Skeletal muscle satellite cell (primary cell): ENCODE results near the gene ZNF749.

Source experiments
- H3K27me3 ChIP-seq: 2 replicates; pipeline ENCODE4 v1.7.0; 2013; ENCODE audit warnings: low read length; ENCODE audit not compliant: control insufficient read depth, insufficient read depth
- H3K36me3 ChIP-seq: 2 replicates; pipeline ENCODE4 v1.7.0; 2013; ENCODE audit warnings: mild to moderate bottlenecking, control low read depth, low read length; ENCODE audit not compliant: insufficient read depth
- H3K4me1 ChIP-seq: 2 replicates; pipeline ENCODE4 v1.7.0; 2013; ENCODE audit warnings: low read length; ENCODE audit not compliant: control insufficient read depth, insufficient read depth
- H3K4me2 ChIP-seq: 2 replicates; pipeline ENCODE4 v1.7.0; 2013; ENCODE audit warnings: mild to moderate bottlenecking, low read length
- H3K4me3 ChIP-seq: 2 replicates; pipeline ENCODE4 v1.7.0; 2013; ENCODE audit warnings: low read length
- H3K9ac ChIP-seq: 2 replicates; pipeline ENCODE4 v1.7.0; 2013; ENCODE audit warnings: mild to moderate bottlenecking, low read depth, low read length, moderate library complexity
- H3K9me3 ChIP-seq: replicated peaks from 2 replicates; pipeline ENCODE4 v1.7.0; 2013; ENCODE audit warnings: mild to moderate bottlenecking, control low read depth, low read length

The ZNF749 gene

DNA sequence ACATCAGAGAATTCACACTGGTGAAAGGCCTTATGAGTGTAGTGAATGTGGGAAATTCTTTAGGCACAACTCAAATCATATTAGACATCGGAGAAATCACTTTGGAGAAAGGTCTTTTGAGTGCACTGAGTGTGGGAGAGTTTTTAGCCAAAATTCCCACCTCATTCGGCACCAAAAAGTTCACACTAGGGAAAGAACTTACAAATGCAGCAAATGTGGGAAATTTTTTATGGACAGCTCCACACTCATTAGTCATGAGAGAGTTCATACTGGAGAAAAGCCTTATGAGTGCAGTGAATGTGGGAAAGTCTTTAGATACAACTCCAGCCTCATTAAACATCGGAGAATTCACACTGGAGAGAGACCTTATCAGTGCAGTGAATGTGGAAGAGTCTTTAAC is 14.1 kb upstream of the ZNF749 start:
- H3K9ac ChIP-seq: no peak overlapping the region
- no peak overlapping the region for H3K4me3 ChIP-seq
- no peaks in the 10 kb centered on the region for H3K27me3 ChIP-seq
- H3K4me2 ChIP-seq: no peak overlapping the region
- no peaks in the 10 kb centered on the region for H3K4me1 ChIP-seq
- peaks cover 43% of the 10 kb centered on the region for H3K36me3 ChIP-seq
- H3K9me3 ChIP-seq: peaks cover 5% of the 10 kb centered on the region

DNA sequence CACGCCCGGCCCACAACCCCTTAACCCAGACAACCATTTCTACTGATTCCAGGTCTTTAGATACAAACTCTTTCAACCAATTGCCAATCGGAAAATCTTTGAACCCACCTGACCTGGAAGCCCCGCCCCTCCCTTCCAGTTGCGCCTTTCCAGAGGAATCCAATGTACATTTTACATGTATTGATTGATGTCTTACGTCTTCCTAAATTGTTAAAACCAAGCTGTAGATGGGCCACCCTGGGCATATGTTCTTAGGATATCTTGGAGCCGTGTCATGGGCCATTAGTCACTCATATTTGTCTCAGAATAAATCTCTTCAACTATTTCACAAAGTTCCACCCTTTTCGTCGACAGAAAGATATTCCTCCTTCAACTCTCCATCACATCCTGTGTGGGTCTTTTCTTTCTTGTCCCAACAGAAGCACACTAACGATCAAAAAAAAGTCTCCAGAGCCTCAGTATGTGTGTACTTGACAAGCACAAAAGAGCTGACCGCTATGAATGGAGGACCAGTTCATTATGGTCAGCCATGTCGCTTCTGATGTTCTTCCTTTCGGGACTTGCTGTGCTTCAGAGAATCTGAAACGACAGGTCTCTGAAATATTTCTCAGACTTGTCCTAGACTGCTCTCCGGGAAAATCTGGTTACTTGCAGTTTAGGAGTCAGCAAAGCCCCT is 601 bp upstream of the ZNF749 start:
- H3K4me3 ChIP-seq: peak overlapping the region; percentile 85

DNA sequence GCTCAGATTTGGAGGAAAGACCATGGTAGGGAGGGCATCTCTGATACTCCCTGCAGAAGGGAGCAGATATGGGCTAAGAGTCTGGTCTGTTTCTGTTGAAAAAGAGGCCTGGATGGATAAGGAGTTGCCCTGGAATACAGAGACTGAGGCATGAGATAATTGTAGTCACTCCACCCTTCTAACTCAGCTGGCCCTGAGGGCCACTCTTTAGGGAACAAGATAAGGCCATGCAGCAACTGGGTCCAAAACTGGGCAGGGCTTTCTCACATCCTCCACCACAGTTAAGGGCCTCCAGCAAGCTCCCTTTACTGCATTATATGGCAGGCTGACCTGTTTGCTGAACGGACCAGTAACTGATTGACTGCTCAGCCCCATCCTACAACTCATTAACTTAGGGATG is 1.3 kb downstream of the ZNF749 start:
- H3K4me2 ChIP-seq: peak overlapping the region; percentile 85
- peak overlapping the region; percentile 85 for H3K4me3 ChIP-seq
- no peaks in the 10 kb centered on the region for H3K36me3 ChIP-seq
- no peaks in the 10 kb centered on the region for H3K9me3 ChIP-seq
- H3K27me3 ChIP-seq: no peaks in the 10 kb centered on the region
- peaks cover 11% of the 10 kb centered on the region for H3K4me1 ChIP-seq
- H3K9ac ChIP-seq: peak overlapping the region; percentile 79

More for the DNA sequence above, 601 bp upstream of the ZNF749 start:
- Histone ChIP-seq H3K4me2 (peak overlapping the region; percentile 85), H3K4me1 (peaks cover 11% of the 10 kb centered on the region), H3K27me3 (no peaks in the 10 kb centered on the region), H3K9ac (peak overlapping the region; percentile 77), H3K9me3 (no peaks in the 10 kb centered on the region), H3K36me3 (no peaks in the 10 kb centered on the region)

DNA sequence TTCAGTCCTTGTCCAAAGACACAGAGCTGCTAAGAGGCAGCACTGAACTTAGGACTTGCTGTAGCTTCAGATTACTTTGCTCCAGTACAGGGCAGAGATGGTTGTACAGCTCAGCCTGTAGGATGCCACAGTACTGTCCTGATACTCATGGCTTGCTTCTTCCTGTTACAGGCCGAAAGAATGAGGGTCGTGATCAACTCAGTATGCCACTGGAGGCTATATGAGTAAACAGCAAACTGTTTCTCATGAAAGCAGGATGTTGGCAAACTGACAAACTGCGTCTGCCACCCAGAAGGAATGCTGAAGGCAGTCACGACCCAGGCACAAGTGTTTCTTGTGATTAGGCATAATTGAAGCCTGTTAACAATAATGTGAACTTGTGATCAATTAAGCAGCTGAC is 2.8 kb downstream of the ZNF749 start:
- Histone ChIP-seq H3K9ac (no peak overlapping the region), H3K4me1 (peaks cover 11% of the 10 kb centered on the region), H3K4me3 (no peak overlapping the region), H3K36me3 (peaks cover 5% of the 10 kb centered on the region), H3K9me3 (no peaks in the 10 kb centered on the region), H3K27me3 (no peaks in the 10 kb centered on the region), H3K4me2 (no peak overlapping the region)

DNA sequence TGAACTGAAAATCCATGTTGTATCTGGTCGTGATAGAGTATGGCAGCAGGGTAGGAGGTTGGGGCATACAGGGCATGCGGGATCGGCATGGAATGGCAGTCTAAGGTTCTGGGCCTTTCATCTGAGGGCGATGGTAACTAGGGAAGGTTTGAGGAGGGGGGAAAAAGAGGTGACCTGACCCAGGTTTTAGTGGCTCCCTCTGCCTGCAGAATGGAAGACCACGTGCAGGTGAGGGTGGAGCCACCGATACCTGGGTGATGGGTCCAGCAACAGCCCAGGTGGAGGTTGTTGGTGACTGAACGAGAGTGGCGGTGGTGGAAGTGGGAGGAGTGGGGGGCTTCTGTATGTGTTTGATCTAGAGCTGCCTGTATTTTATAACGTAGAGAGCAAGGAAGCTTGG is 3.8 kb downstream of the ZNF749 start:
- no peak overlapping the region for H3K9ac ChIP-seq
- peaks cover 15% of the 10 kb centered on the region for H3K36me3 ChIP-seq

DNA sequence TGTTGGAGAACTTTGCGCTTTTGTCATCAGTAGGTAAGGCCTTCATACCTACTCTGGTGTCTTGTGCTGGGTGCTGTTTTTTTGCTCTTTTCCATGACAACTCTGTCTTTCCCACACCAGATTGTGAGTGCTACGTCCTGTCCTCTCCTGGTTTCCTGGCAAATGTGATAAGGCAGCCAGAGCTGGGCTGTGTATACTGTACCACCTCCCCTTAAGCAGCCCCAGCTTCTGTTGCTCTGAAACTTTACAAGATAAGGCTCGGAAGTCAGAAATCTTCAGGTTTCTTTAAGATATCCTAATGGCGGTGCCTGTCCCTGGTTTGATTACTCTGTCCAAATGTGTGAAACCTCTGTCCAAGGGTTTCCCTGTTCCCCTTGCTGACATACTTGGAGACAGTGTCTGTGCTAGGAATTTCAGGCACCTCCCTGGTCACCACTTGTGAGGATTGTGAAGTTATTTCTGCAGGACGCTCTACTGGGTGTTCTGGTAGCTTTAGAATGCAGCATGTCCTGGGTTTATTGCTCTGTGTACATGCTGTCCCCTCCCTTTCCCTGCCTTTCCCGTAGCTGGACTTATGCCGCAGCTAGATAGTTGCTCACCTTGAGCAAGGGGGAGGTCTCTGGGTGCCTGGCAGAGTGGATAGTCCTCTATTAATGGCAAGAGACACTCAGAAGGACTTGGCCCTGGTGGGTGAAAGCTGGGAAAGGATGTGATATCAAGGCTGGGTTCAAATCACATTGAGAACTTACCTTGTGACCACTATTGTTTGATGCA is 7.0 kb downstream of the ZNF749 start:
- no peak overlapping the region for H3K4me3 ChIP-seq

More for the DNA sequence above, 3.8 kb downstream of the ZNF749 start:
- peaks cover 6% of the 10 kb centered on the region for H3K9me3 ChIP-seq
- H3K4me2 ChIP-seq: no peak overlapping the region
- no peaks in the 10 kb centered on the region for H3K27me3 ChIP-seq
- H3K4me1 ChIP-seq: peaks cover 11% of the 10 kb centered on the region
- H3K4me3 ChIP-seq: no peak overlapping the region

DNA sequence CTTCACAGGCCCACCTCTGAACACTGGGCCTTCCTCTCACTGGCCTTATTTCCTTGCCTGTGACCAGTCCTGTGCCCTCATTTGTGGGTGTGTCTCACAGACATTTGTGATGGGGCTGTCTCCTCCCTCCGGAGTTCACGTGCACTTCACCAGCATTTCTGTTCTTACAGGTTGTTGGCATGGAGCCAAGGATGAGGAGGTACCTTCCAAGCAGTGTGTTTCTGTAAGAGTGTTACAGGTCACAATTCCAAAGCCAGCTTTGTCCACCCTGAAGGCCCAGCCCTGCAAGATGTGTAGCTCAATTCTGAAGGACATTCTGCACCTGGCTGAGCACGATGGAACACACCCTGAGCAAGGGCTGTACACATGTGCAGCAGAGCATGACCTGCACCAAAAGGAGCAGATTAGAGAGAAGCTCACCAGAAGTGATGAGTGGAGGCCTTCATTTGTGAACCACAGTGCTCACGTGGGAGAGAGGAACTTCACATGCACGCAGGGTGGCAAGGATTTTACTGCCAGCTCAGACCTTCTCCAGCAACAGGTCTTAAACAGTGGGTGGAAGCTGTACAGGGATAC is 8.1 kb downstream of the ZNF749 start:
- H3K27me3 ChIP-seq: no peaks in the 10 kb centered on the region
- H3K36me3 ChIP-seq: peaks cover 29% of the 10 kb centered on the region
- H3K4me3 ChIP-seq: no peak overlapping the region
- no peak overlapping the region for H3K4me2 ChIP-seq
- no peak overlapping the region for H3K9ac ChIP-seq
- no peaks in the 10 kb centered on the region for H3K4me1 ChIP-seq
- H3K9me3 ChIP-seq: peaks cover 23% of the 10 kb centered on the region

More for the DNA sequence above, 7.0 kb downstream of the ZNF749 start:
- Histone ChIP-seq H3K4me1 (peaks cover 3% of the 10 kb centered on the region), H3K9ac (no peak overlapping the region), H3K36me3 (peaks cover 29% of the 10 kb centered on the region), H3K27me3 (no peaks in the 10 kb centered on the region), H3K9me3 (peaks cover 23% of the 10 kb centered on the region), H3K4me2 (no peak overlapping the region)

DNA sequence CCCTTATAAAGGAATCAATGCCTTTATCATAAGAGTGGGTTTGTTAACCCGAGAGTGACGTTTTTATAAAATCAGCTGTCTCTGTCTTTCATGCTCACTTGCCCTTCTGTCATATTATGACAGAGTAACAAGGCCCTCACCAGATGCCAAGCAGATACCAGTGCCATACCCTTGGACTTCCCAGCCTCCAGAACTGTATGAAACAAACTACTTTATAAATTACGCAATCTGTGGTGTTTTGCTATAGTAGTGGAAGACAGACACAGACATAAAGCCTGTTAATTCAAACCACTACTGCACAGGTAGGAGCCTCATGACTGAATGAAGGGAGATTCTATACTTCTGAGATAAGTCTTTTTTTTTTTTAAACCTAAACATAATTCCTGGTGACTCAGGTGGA is 17.2 kb downstream of the ZNF749 start:
- H3K9me3 ChIP-seq: no peaks in the 10 kb centered on the region
- H3K9ac ChIP-seq: no peak overlapping the region
- no peaks in the 10 kb centered on the region for H3K27me3 ChIP-seq
- H3K4me2 ChIP-seq: no peak overlapping the region
- no peak overlapping the region for H3K4me3 ChIP-seq
- H3K36me3 ChIP-seq: peaks cover 3% of the 10 kb centered on the region
- no peaks in the 10 kb centered on the region for H3K4me1 ChIP-seq

DNA sequence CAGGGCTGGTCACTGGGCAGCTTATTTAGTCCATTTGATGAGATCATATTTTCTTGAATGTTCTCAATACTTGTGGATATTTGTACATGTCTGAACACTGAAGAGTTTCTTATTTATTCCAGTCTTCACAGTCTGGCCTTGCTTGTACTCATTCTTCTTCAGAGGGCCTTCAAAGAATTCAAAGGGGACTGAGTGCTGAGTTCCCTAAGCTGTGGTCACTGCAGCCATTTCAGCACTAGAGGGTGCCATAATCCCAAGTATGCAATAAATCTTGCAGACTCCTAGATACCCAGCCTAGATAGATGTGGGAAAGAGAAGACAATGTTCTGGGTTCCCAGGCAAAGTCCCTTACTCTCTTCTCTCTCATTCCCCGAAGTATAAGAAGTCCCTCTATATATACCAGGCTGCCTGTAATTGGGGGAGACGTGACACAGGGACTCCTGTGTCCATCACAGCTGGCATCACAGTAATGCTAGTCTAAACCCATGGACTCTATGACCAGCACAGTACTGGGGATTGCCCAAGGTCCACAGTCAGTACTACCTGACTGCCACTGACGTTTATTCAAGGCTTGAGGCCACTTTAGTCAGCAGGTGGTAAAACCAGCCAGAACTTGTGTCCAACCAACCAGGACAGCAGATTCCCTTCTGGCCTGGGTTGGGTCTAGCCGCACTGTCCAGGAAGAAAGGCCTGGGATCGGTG is 30.7 kb downstream of the ZNF749 start:
- H3K4me3 ChIP-seq: no peak overlapping the region
- no peak overlapping the region for H3K9ac ChIP-seq
- H3K4me1 ChIP-seq: no peaks in the 10 kb centered on the region
- H3K9me3 ChIP-seq: peaks cover 2% of the 10 kb centered on the region
- no peak overlapping the region for H3K4me2 ChIP-seq
- no peaks in the 10 kb centered on the region for H3K27me3 ChIP-seq
- H3K36me3 ChIP-seq: peaks cover 9% of the 10 kb centered on the region

DNA sequence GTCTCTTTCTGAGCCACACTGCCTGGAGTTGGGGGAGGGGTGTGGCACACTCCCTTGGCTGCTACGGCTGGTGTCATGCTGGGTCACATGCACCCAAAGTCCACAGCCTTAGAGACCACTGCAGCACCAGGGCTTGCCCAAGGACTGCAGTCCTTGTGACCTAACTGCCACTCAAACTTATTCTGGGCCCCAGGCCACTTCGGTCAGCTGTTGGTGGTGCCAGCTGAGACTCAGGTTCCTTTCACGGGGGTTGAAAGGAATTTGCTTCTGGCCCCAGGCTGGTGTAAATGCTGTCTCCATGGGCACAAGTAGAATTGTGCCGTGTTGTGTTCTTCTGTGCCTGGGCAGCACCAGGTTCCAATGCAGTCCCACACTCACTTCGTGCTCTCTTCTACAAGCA is 31.4 kb downstream of the ZNF749 start:
- H3K27me3 ChIP-seq: no peaks in the 10 kb centered on the region
- no peak overlapping the region for H3K4me2 ChIP-seq
- H3K36me3 ChIP-seq: peaks cover 9% of the 10 kb centered on the region
- peaks cover 8% of the 10 kb centered on the region for H3K9me3 ChIP-seq
- no peak overlapping the region for H3K4me3 ChIP-seq
- H3K4me1 ChIP-seq: no peaks in the 10 kb centered on the region
- no peak overlapping the region for H3K9ac ChIP-seq

DNA sequence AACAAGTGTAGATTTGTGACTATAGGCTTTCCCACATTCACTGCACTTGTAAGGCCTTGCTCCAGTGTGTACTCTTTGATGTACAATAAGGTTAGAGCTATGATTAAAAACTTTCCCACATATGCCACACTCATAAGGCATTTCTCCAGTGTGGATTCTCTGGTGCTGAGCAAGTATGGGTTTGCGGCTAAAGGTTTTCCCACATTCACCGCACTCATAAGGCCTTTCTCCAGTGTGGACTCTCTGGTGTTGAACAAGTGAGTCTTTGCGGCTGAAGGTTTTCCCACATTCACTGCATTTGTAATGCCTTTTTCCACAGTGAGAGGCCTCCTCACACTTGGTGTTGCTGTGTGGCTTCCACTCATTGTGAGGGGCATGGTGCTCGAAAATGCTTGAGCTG is 38.5 kb downstream of the ZNF749 start:
- H3K9ac ChIP-seq: no peak overlapping the region
- H3K27me3 ChIP-seq: no peaks in the 10 kb centered on the region
- H3K36me3 ChIP-seq: peaks cover 45% of the 10 kb centered on the region
- H3K4me1 ChIP-seq: peaks cover 5% of the 10 kb centered on the region
- H3K4me2 ChIP-seq: no peak overlapping the region
- no peak overlapping the region for H3K4me3 ChIP-seq
- H3K9me3 ChIP-seq: peaks cover 57% of the 10 kb centered on the region
